GM19023 (cell line): ENCODE measurements around the gene SLC66A2.
A peak's percentile ranks its signal among the peaks of the same experiment; 100 is the strongest.

ENCODE experiments used
- ATAC-seq: cut with Tn5 transposase; IDR thresholded peaks from one replicate; pipeline ENCODE4 v1.9.1; 2021; ENCODE audit warnings: mild to moderate bottlenecking, moderate library complexity; ENCODE audit not compliant: unreplicated experiment

Gene SLC66A2

DNA sequence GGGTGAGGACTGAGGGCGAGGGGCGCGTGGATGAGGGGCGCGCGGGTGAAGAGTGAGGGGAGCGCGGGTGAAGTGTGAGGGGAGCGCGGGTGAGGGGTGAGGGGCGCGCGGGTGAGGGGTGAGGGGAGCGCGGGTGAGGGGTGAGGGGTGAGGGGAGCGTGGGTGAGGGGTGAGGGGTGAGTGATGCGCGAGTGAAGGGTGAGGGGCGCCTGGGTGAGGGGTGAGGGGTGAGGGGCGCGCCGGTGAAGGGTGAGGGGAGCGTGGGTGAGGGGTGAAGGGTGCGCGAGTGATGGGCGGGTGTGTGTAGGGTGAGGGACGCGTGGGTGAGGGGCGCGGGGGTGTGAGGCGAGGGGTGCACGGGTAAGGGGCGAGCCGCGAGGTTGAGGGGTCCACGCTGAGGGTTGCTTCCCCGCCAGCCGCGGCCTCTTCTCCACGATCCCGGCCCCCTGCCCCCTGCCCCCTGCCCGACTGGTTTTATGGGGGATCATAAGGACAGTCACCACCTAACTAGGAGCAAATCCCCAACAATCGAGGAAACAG is 1.1 kb upstream of the SLC66A2 start:
- ATAC-seq, result no peak

DNA sequence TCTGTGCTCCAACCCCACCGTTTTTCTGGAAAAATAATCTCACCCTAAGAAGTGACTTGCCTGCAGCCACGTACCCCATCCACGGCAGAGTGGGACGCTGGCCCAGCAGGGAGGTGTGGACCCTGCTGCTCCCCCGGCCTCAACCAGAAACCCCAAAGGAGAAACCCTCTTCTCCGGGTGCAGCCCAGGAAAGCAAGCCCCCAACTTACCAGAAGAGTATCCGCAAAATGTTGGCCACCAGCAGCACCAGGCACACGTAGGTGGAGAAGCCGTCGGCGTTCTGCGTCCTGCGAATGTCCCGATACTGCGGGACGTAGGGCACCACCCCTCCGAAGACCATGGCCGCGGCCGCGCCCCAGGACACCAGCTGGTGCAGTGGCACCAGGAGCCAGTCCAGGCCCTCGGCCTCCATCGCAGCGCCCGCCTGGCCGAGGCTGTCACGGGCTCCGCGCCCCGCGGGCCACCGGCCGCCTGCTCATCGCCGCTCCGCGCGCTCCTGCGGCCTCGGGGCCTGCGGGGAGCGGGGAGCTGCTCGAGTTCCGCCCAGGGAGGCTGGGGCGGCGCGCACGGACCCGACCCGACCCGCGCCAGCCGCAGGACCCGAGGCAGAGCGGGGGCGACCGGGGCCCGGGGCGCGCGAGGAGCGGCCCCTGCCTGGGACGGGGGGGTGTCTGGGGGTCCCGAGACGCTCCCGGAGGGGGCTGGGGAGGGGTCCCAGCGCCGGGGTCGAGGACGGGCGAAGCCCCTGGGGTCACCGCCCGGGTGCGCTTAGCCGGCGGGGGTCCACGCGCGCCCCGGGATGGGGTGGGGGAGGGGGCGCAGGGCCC is 725 bp downstream of the SLC66A2 start:
- peak; percentile 30 for ATAC-seq

DNA sequence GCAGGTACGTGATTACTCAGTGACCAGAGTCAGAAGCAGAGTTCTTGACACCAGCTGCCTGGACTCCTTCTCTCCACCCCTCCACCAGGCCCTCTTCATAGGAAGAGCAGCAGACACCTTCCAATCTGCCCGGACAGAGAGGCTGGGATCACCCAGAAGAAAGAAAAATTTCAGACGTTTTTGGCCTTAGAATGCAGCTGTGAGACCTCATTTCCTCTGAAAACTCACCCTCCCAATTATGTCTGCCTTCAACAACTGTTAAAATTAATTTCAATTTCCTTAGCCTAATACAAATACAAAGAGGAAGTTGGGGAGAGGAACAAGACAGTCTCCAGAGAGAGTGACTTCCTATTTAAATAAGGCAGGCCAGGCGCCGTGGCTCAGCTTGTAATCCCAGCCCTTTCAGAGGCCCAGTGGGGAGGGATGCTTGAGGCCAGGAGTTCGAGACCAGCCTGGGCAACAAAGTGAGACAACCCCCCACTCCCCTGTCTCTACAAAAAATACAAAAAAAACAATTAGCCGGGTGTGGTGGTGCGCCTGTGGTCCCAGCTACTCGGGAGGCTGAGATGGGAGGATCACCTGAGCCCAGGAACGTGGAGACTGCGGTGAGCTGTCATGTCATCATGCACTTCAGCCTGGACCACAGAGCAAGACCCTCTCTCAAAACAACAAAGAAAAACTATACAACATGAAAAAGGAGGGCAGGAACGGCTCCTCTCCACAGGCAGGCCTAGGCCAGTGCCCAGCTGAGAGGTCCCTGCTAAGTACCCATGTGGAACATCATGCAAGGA is 1.6 kb downstream of the SLC66A2 start:
- ATAC-seq, result no peak

GRCh38 chr18:79948719-79949411 is 2.6 kb downstream of the SLC66A2 start:
- no peak for ATAC-seq

DNA sequence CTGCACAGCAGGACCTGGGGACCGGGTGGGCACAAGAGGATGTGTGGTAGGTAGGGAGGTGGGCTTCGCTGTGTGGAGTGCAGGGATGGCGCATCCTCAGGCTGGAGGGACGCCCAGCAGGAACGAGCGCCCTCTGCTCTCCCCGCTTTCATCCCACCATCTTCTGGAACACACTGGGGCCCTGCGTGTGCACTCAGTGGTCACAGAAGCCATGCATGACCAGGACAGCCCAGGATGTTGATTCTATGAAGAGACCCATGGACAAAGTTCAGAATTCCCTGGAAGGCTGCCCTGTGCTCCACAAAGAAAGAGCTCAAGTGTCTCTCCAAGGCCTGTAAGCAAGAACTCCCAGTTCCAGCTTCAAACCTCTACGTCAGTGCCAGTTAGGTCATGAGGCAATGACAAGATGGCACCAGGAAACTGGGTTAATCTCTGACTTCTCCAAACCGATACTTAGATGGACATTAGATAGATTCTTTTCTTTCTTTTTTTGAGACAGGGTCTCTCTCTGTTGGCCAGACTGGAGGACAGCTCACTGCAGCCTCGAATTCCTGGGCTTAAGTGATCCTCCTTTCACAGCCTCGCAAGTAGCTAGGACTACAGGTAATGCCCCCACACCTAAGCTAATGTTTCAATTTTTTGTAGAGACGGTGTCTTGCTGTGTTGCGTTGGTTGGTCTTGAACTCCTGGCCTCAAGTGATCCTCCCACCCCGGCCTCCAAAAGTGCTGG is 3.4 kb downstream of the SLC66A2 start:
- no peak for ATAC-seq

- ATAC-seq, result no peak
Measured at GRCh38 chr18:79947054-79947755, 4.2 kb downstream of the SLC66A2 start.

- no peak for ATAC-seq
Measured at GRCh38 chr18:79945118-79946042, 6.1 kb downstream of the SLC66A2 start.

DNA sequence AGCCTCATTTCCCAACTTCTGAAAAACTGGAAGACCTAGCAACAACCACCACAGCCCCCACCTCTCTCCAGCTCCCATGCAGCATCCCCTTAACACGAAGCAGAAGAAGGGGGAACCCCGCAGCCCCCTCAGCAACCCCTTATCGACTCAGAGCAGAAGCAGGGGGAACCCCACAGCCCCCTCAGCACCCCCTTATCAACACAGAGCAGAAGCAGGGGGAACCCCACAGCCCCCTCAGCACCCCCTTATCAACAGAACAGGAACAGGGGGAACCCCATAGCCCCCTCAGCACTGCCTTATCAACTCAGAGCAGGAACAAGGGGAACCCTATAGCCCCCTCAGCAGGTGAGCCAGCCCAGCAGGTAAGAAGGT is 6.7 kb downstream of the SLC66A2 start:
- no peak for ATAC-seq

GRCh38 chr18:79944126-79944731 is 7.2 kb downstream of the SLC66A2 start:
- ATAC-seq, result peak; percentile 56

DNA sequence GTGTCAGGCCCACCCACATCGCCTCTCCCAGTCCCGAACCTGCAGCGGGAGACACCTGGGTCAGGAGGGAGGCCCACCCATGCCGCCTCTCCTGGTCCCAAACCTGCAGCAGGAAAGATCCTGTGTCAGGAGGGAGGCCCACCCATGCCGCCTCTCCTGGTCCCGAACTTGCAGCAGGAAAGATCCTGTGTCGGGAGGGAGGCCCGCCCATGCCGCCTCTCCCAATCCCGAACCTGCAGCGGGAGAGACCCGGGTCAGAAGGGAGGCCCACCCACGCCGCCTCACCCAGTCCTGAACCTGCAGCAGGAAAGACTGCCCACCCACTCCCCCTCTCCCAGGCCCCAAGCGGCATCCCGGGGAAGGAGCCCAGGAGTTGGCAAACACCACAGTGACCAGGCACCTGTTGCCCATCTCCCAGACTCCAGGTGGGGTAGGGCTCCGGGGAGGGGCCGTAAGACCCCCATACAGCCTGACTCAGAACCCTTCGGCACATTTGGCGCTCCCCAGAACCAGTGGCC is 7.8 kb downstream of the SLC66A2 start:
- no peak for ATAC-seq

- ATAC-seq, result no peak
Measured at GRCh38 chr18:79942786-79943607, 8.5 kb downstream of the SLC66A2 start.

GRCh38 chr18:79942211-79942610 is 9.2 kb downstream of the SLC66A2 start:
- ATAC-seq, result no peak

DNA sequence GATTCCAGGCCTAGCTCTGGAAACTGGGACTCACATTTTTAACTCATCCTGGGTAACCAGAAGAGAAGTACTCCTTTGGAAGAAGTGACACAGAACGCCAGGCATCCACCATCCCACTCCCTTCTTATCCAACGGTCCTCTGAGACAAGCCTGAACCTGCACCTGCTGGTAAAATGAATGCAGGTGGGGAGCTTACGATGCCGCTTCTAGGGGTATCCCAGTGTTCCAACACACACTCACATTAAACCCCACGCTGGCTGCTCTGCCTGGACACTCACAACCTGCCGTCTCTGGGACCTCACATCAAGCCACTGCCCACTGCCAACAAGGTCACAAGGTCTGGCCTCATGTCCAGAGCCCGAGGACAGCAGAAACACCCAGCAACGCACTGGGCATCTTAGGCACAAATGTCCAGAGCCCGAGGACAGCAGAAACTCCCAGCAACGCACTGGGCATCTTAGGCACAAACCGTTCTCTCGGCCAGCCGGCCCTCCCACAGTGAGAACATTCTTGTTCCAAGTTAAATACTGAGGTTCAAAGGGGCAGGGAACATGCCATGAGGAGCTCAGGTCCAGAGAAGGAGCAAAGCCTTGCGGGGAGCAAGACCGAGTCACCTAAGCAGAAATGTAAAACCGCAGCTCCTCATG is 9.9 kb downstream of the SLC66A2 start:
- ATAC-seq, result no peak

DNA sequence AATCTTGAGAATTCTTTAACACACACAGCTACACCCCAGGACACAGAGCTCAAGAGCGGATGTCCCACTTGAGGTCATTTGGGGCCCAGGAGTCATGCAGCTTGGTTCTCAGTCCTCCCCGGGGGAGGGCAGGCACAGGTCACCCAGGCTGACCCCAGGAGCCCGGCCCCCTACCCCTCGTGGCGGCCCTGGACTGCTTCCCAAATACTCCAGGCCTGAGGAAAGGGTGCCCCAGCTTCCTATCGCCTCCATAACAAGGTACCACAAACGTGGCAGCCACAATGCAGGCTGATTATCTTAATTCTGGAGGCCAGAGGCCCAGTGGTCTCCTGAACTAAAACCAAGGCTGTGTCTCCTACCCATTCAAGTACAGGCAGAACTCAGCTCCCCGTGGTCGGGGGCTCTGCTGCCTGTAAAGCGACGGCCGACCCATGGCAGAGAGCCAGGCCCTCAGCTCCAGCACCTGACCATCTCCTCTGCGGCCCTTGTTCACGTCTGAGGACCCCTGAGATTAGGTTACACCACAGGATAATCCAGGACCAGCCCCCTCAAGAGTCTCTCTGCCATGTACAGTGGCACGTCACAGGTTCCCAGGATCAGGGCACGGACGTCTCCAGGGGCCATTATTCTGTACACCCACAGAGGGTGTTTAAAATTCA is 10.5 kb downstream of the SLC66A2 start:
- no peak for ATAC-seq

- no peak for ATAC-seq
Measured at GRCh38 chr18:79940126-79940813, 11.2 kb downstream of the SLC66A2 start.

GRCh38 chr18:79939096-79939495 is 12.4 kb downstream of the SLC66A2 start:
- no peak for ATAC-seq
